Stimulated activated CD8-positive, alpha-beta memory T cell treated with anti-CD3 and anti-CD28 coated beads, Interleukin-7, amount 100 ng/mL, for 48 hours (primary cell): ENCODE measurements around the gene RPL22L1.
"Not testable (repeated sequence)": the region's sequence is repeated elsewhere in the genome, so short reads cannot be mapped to it uniquely, and the experiment has no call there.

ENCODE experiments used
- DNase-seq, 2 donors: peaks; one replicate each; pipeline ENCODE4 v3.0.0-alpha.2; 2020; ENCODE audit warnings: low read depth in 1 of 2; ENCODE audit errors: extremely low read depth in 1 of 2

RPL22L1 gene

DNA sequence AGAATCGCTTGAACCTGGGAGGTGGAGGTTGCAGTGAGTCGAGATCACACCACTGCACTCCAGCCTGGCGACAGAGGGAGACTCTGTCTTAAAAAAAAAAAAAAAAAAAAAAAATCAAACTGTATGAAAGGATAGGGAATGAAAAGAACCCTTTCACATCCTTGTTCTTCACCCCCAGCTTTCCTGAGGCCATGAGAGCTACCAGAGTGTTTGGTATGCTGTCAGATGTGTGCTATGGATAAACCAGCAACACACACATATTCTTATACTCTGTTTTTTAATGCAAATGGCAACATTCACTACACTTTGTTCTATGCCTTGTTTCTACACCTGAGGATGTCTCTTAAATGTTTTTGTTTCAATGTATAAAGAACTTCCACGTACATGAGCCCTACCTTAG lies 33.5 kb downstream of the RPL22L1 start:
- DNase-seq, result no peak

- no peak for DNase-seq
Measured at GRCh38 chr3:170835336-170835735, 34.7 kb downstream of the RPL22L1 start.

- no peak for DNase-seq
Measured at GRCh38 chr3:170830580-170830979, 39.4 kb downstream of the RPL22L1 start.

DNA sequence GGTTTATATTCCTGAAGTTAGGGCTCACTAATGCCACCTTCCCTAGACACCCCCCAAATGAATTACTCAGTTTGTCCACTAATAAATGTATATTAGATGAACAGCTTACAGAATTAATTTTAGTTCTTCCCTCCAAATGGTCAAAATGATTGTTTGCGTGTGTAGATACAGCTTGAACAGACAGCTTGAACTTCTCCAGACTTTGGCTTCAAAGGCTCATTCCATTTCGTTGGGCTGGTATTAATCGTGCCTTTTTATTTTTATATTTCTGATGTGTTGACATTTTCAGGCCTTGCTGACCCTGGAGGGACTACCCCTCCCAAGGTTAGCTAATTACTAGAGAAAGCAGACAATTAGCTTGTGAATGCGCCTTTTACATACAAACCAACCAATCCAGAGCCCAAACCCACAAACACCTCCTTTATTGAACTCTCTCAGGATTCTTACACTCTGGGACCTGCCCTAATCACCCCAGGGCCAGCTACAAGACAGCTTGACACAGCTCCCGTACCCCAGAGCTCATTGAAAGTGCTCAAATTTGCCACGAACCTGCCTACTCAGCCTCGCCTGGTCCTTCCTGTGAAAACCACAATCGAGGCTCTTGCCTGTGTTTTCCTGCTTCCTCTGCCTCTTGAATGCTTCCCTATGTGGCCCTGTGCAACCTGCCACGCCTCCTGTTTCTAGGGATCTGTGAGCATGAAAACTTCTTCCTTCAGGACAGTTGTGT lies 40.3 kb downstream of the RPL22L1 start:
- no peak for DNase-seq

GRCh38 chr3:170826047-170826446 lies 43.9 kb downstream of the RPL22L1 start:
- DNase-seq, result no peak

- not testable (repeated sequence) for DNase-seq
Measured at GRCh38 chr3:170823562-170823961, 46.4 kb downstream of the RPL22L1 start.

DNA sequence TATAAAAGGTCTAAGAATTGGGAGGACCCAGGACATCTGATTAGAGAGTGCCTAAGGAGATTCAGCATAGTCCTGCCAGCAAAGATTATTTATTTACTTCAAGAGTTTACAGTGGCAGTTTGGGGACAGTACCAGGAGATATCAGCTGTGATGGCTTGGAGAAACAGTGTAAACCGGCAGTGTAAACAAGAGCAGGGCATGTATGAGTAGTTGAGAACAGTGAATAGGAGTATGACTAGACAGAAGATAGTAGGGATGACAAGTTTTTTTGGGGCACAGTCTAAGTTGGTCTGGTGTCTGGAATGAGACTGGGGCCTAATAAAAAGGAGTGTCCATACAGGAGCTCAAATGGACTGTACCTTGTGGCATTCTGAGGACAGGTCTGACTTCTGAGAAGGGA lies 51.7 kb downstream of the RPL22L1 start:
- DNase-seq, result not testable (repeated sequence)

GRCh38 chr3:170817471-170817870 lies 52.5 kb downstream of the RPL22L1 start:
- DNase-seq, result not testable (repeated sequence)

DNA sequence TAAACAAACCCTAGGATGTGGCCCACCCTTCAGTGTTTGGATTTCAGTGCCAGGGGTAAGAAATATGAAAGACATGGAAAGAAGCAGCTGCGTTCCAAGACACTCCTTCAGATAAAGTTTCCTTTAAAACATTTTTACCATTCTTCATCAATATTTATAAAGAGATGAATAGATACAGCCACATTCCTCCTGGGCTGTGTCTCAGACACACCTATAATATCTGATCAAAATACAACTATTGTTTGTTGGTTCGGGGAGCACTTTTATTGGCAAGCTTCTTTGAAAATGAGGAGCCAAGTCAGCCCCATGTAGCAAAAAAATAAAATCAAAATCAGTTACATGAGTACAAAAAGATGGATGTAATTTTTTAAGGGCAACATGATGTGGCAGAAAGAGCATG lies 53.2 kb downstream of the RPL22L1 start:
- DNase-seq, result no peak

DNA sequence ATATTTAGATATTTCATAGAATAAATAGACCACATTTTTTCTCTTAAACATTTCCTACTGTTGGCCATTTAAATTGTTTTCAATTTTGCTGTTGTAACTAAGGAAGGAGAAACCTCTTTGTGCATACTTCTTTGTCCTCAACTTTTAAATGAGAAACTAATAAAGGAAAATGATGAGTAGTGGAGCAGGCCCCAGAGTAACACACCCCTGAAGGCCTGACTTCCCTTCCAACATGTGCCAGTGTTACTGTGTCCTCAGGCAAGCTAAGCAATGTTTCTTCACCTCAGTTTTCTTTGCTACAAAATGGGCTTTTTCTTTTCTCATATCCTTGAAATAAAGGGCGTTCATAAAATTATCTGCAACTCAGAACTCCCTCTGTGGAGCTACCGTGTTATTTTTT lies 53.7 kb downstream of the RPL22L1 start:
- no peak for DNase-seq

DNA sequence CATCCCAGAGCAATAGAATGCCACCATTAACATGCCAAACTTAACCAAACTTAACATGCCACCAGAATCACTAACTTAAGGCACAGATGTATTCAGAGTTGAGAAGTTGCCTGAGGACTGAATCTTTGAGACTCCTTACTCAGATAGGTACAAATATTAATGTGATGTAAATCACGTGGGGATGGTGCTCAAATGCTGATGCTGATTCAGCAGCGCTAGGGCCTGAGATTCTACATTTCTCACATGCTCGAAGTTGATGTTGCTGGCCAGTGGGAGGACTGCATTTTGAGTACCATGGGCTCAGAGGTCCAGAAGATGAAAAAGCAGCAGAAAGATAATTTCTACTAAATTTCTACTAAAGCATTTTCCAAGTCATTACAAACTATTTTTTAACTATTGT lies 54.1 kb downstream of the RPL22L1 start:
- DNase-seq, result no peak

DNA sequence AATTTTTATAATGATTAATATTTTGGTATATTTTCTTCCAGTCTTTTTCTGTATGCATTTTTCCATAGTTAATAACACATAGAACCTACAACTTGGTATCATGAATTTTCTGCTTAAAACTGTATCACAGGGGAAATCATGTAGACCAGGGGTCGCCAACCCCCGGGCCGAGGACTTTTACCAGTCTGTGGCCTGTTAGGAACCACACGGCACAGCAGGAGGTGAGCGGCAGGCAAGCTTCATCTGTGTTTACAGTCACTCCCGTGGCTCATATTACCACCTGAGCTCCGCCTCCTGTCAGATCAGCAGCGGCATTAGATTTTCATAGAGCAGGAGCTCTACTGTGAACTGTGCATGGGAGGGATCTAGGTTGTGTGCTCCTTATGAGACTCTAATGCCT lies 54.7 kb downstream of the RPL22L1 start:
- DNase-seq, result no peak
